HK-2 (cell line): ENCODE measurements around the gene DLGAP4.

Experiments
- DNase-seq: peaks from one replicate; pipeline ENCODE4 v3.0.0-alpha.2; 2018; ENCODE audit not compliant: unreplicated experiment

Gene DLGAP4

GRCh38 chr20:36473164-36473563, 167.0 kb downstream of the DLGAP4 start:
- no peak for DNase-seq

GRCh38 chr20:36474563-36474962, 168.4 kb downstream of the DLGAP4 start:
- no peak for DNase-seq

GRCh38 chr20:36475054-36475453, 168.9 kb downstream of the DLGAP4 start:
- peak; percentile 24 for DNase-seq

GRCh38 chr20:36477475-36477874, 171.3 kb downstream of the DLGAP4 start:
- no peak for DNase-seq

- DNase-seq: no peak
These were observed 172.2 kb downstream of the DLGAP4 start for GRCh38 chr20:36478137-36478905.

GRCh38 chr20:36479938-36480337, 173.8 kb downstream of the DLGAP4 start:
- no peak for DNase-seq

- no peak for DNase-seq
These were observed 174.4 kb downstream of the DLGAP4 start for GRCh38 chr20:36480456-36481048.

GRCh38 chr20:36481380-36482043, 175.4 kb downstream of the DLGAP4 start:
- DNase-seq: no peak

GRCh38 chr20:36482044-36482473, 175.9 kb downstream of the DLGAP4 start:
- DNase-seq: no peak

- no peak for DNase-seq
These were observed 177.2 kb downstream of the DLGAP4 start for GRCh38 chr20:36483209-36483918.

- DNase-seq: no peak
These were observed 178.0 kb downstream of the DLGAP4 start for GRCh38 chr20:36483919-36484808.

- DNase-seq: no peak
These were observed 179.1 kb downstream of the DLGAP4 start for GRCh38 chr20:36485286-36485685.

GRCh38 chr20:36487069-36487468, 180.9 kb downstream of the DLGAP4 start:
- DNase-seq: no peak

GRCh38 chr20:36490191-36490590, 184.1 kb downstream of the DLGAP4 start:
- no peak for DNase-seq

GRCh38 chr20:36491901-36492617, 185.9 kb downstream of the DLGAP4 start:
- peak; percentile 37 for DNase-seq

- DNase-seq: no peak
These were observed 187.1 kb downstream of the DLGAP4 start for GRCh38 chr20:36493051-36493800.

GRCh38 chr20:36493801-36494114, 187.6 kb downstream of the DLGAP4 start:
- peak; percentile 86 for DNase-seq

- no peak for DNase-seq
These were observed 190.8 kb downstream of the DLGAP4 start for GRCh38 chr20:36496707-36497669.

- DNase-seq: no peak
These were observed 191.7 kb downstream of the DLGAP4 start for GRCh38 chr20:36497856-36498255.
